Spleen (tissue), 11 donors: ENCODE measurements around the gene HOXA6. TPM values are rescaled to one million over a fixed set of nuclear protein-coding genes. Genes with fewer than 3 reads are reported as not detected.
A peak's percentile ranks its signal among the peaks of the same experiment; 100 is the strongest.

Experiments
- DNase-seq: peaks from one replicate; pipeline ENCODE4 v3.0.0-alpha.2; 2020
- H3K27ac ChIP-seq, 8 donors: fragments of 200-600 bp; sonication (generic) in 7 of 8; 1 replicate in 4 of 8; 2 replicates in 4 of 8; pipeline versions ENCODE4 v1.5.0 to v1.8.0; 2016 to 2021; ENCODE audit warnings: inconsistent platforms in 4 of 8, mild to moderate bottlenecking in 4 of 8, moderate library complexity in 1 of 8
- H3K27me3 ChIP-seq, 7 donors: fragments of 200-600 bp; sonication (generic) in 6 of 7; replicated peaks in 1 of 7; 1 replicate in 4 of 7; 2 replicates in 3 of 7; pipeline versions ENCODE4 v1.5.0 to v1.8.0; 2016 to 2021; ENCODE audit warnings: inconsistent platforms in 3 of 7, mild to moderate bottlenecking in 1 of 7
- H3K36me3 ChIP-seq, 6 donors: fragments of 200-600 bp; sonication (generic) in 5 of 6; 1 replicate in 4 of 6; 2 replicates in 2 of 6; pipeline versions ENCODE4 v1.5.0 to v1.8.0; 2016 to 2021; ENCODE audit warnings: inconsistent platforms in 2 of 6
- H3K4me1 ChIP-seq, 6 donors: fragments of 200-600 bp; sonication (generic) in 5 of 6; 1 replicate in 3 of 6; 2 replicates in 3 of 6; pipeline versions ENCODE4 v1.5.0 to v1.8.0; 2016 to 2021; ENCODE audit warnings: inconsistent platforms in 3 of 6
- H3K4me3 ChIP-seq, 8 donors: fragments of 200-600 bp; sonication (generic) in 7 of 8; 1 replicate in 4 of 8; 2 replicates in 4 of 8; pipeline versions ENCODE4 v1.5.0 to v1.8.0; 2016 to 2021; ENCODE audit warnings: inconsistent platforms in 4 of 8, mild to moderate bottlenecking in 4 of 8, moderate library complexity in 2 of 8
- H3K9me3 ChIP-seq, 8 donors: fragments of 200-600 bp; sonication (generic) in 7 of 8; 1 replicate in 4 of 8; 2 replicates in 4 of 8; pipeline versions ENCODE4 v1.5.0 to v1.8.0; 2016 to 2021; ENCODE audit warnings: inconsistent platforms in 4 of 8
- POLR2A ChIP-seq, 3 donors: fragments of 450-650 bp; IDR thresholded peaks; one replicate each; pipeline ENCODE4 v1.5.1; 2017; ENCODE audit warnings: antibody characterized with exemption in 3 of 3, mild to moderate bottlenecking in 1 of 3
- POLR2AphosphoS5 ChIP-seq, 3 donors: sonication (generic); formaldehyde crosslinking; IDR thresholded peaks; one replicate each; pipeline ENCODE4 v1.5.1; 2017; ENCODE audit warnings: antibody characterized with exemption in 3 of 3
- WGBS, 5 donors: extraction: QIAGEN DNeasy Blood & Tissue Kit in 3 of 5; methylation state at CpG; one replicate each; pipeline versions ENCODE4 v1.1.5 to v1.1.7; 2013 to 2018; 5-methylcytosine and 5-hydroxymethylcytosine counted together
- intact Hi-C: fragments of 100-400 bp; cut with DNase I; formaldehyde crosslinking; loops from one replicate; pipeline ENCODE4 v1.15.0; 2023; ENCODE audit warnings: low total_unique reads
- polyA plus RNA-seq, 3 donors: library from polyadenylated mRNA; stranded (reverse); fragments of 200-250 nt; gene quantifications; one replicate each; pipeline ENCODE4 v1.2.1, GENCODE V29; 2013
- total RNA-seq, 7 donors: library from RNA; depleted of rRNA in 3 of 7; stranded (reverse); fragments of >200 nt in 3 of 7; fragmentation: NEBNext Ultra II Directional in 4 of 7; extraction: Animal tissue kit (Norgen Biotek cat#: 25700) in 4 of 7; gene quantifications; one replicate each; pipeline versions ENCODE4 v1.1.0 to v1.2.1, GENCODE V29; 2016 to 2021
- TF ChIP-seq, protein P1 (sequence below), 11 experiments: fragments of 200-600 bp in 7 of 11; fragments of 450-650 bp in 4 of 11; sonication (generic) in 4 of 11; IDR thresholded peaks in 8 of 11; conservative IDR thresholded peaks in 3 of 11; 1 replicate in 7 of 11; 2 replicates in 4 of 11; pipeline versions ENCODE4 v1.4.0 to v1.8.0; 2016 to 2021; ENCODE audit warnings: antibody characterized with exemption in 11 of 11, inconsistent platforms in 4 of 11, mild to moderate bottlenecking in 1 of 11
- donor health status: healthy with polysubstance abuse.
- donor health status: DM: no; HTN: no; CAD: no; lungs with moderate emphysema.
- donor health status: DM: no; HTN: no; CAD: no.
- donor health status: Bipolar disorder and iron deficiency.
- donor health status: healthy.
- donor health status: DM: no; HTN: no; CAD: no.
- donor health status: DM: yes; HTN: yes; CAD: no.

Gene HOXA6
- total and polyA plus RNA-seq, 10 donors, result 0.26 to 2.0 (median 1.2) TPM; not detected in 2

DNA sequence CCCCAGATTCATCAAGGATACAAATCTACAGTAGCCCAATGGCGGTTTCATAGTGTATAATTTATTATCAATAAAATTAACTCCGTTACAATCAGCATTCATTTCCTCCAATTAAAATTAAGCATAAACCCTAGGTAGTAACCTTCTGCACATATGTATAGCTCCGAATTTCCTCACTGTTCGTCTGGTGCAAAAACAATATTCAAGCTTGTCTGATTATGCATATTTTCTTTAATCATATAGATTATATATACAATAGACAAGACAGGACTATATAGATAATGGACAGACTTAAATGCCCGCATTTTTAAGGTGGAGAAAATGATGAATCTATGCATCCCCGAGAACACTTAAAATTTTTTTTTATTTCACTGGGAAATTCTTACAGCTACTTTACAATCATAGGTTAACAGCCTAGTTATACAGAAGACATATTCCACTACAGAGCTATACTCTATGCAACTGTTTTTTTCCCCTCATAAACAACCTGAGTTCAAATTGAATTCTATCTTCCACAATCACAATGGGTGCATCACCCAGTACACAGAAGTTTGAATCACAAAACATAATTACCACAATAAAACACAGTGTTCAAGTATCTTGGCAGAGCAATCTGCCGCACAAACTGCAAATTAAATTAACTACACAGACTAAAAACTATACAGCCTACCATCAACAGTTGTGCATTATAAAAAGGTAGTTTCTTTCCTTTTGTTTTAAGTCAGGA is 15.2 kb upstream of the HOXA6 start:
- H3K27me3 ChIP-seq, result peaks cover 18 to 100% (median 93%) of the 10 kb centered on the region in 7 donors
- peaks cover 20 to 94% (median 62%) of the 10 kb centered on the region in 6 donors for H3K4me1 ChIP-seq
- H3K4me3 ChIP-seq, result no peak overlapping the region
- H3K27ac ChIP-seq, result no peak overlapping the region
- H3K9me3 ChIP-seq, result peaks cover 0 to 15% (median 0%) of the 10 kb centered on the region in 8 donors
- no peaks in the 10 kb centered on the region for H3K36me3 ChIP-seq
- no peak for DNase-seq
- intact Hi-C loops, result loop anchor here (5.0 to 10.0 kb wide), 3 partner anchors 480 to 1298 kb away; no protein-coding TSS in a partner anchor
- TF ChIP-seq, protein P1, sequence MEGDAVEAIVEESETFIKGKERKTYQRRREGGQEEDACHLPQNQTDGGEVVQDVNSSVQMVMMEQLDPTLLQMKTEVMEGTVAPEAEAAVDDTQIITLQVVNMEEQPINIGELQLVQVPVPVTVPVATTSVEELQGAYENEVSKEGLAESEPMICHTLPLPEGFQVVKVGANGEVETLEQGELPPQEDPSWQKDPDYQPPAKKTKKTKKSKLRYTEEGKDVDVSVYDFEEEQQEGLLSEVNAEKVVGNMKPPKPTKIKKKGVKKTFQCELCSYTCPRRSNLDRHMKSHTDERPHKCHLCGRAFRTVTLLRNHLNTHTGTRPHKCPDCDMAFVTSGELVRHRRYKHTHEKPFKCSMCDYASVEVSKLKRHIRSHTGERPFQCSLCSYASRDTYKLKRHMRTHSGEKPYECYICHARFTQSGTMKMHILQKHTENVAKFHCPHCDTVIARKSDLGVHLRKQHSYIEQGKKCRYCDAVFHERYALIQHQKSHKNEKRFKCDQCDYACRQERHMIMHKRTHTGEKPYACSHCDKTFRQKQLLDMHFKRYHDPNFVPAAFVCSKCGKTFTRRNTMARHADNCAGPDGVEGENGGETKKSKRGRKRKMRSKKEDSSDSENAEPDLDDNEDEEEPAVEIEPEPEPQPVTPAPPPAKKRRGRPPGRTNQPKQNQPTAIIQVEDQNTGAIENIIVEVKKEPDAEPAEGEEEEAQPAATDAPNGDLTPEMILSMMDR (IDR thresholded peaks at IDR 0.05 in 8 of 11, conservative IDR thresholded peaks at IDR 0.05 in 3 of 11), result no peak
- TF ChIP-seq POLR2A (IDR thresholded peaks at IDR 0.05), result no peak
- TF ChIP-seq POLR2AphosphoS5 (IDR thresholded peaks at IDR 0.05), result no peak
- 48 to 66% (median 60%) methylated on average over 7 of the region's 7 CpGs for WGBS, 5 donors

DNA sequence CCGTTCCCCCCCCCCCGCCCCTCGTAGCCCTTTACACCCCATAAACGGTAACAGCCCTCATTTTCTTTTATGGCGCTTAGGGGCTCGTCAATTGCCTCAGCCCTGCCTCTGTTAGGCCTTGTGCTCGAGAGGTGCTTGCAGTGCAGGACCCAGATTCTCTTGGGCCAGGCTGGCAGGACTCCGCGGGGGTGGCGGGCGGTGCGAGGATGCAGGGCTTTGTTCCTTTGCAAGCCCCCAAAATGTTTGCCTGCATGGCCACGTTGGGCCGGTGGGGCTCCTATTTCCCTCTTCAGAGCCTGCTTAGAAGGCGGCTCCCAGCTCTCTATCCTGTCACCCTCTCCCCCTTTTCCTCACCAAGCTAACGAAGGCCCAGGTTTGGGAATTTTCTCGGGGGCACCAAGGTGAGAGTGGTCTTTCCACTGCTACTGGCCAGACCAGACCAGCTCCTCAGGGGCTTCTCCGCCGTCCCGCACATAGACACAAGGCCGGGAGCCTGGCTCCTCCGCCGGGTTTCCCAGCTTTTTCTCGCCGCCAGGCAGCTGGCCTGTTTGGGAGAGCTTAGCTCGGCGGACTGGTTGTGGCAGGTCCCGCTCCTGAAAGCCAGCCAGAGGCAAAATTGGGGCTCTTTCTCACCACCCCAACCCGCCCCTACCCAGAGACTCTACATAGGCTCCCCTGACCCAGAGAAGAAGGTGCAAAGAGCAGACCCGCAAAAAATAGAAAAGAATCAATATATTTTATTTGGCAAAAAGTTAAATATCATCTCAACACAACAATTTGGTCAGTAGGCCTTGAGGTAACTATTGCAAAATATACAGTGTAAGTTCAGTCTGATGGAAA is 14.4 kb upstream of the HOXA6 start:
- intact Hi-C loops, result loop anchor here (5.0 to 10.0 kb wide), 3 partner anchors 480 to 1297 kb away; no protein-coding TSS in a partner anchor
- TF ChIP-seq, protein P1 (IDR thresholded peaks at IDR 0.05 in 8 of 11, conservative IDR thresholded peaks at IDR 0.05 in 3 of 11), result no peak
- TF ChIP-seq POLR2A (IDR thresholded peaks at IDR 0.05) (no peak), POLR2AphosphoS5 (IDR thresholded peaks at IDR 0.05) (no peak)
- 33 to 40% (median 39%) methylated on average over 19 to 30 of the region's 30 CpGs for WGBS, 5 donors
- Histone ChIP-seq H3K27me3 (peaks cover 18 to 100% (median 93%) of the 10 kb centered on the region in 7 donors), H3K4me1 (peaks cover 20 to 96% (median 63%) of the 10 kb centered on the region in 6 donors), H3K4me3 (peak overlapping the region in 3 of 8 donors; percentile 54 to 87 (median 65)), H3K27ac (no peak overlapping the region), H3K9me3 (peaks cover 0 to 15% (median 0%) of the 10 kb centered on the region in 8 donors), H3K36me3 (no peaks in the 10 kb centered on the region)
- DNase-seq, result peak; percentile 78

DNA sequence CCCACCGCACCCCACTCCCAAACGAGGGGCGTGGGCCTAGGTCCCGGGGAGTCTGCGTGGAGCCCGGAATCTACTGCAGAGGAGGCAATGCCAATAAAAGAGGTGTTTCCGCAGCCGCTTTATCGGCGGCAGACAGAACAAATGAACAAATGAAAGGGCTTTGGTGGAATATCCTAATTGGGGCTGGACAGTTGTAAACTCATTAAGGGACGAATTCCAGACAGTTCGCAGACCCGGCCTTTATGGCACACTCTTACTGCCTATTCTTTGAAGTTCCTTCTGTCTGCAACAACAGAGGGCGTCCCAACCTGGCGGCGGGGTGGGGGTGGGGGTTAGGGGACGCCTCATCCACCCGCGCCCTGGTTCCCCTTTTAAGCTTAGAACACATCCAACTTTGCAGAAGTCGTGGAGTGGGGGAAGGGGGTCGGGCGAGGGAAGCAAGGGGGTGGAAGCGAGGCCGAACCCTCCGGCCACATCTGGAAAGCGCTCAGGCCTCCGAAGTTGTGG is 13.7 kb upstream of the HOXA6 start:
- TF ChIP-seq, protein P1 (IDR thresholded peaks at IDR 0.05 in 8 of 11, conservative IDR thresholded peaks at IDR 0.05 in 3 of 11), result peak in 6 of 11 experiments; percentile 1 to 73 (median 22)
- TF ChIP-seq POLR2A (IDR thresholded peaks at IDR 0.05), result no peak
- Histone ChIP-seq H3K27ac (peak overlapping the region in 4 of 8 donors; percentile 49 to 65 (median 52)), H3K27me3 (peaks cover 14 to 100% (median 93%) of the 10 kb centered on the region in 7 donors), H3K9me3 (peaks cover 0 to 14% (median 0%) of the 10 kb centered on the region in 8 donors), H3K36me3 (no peaks in the 10 kb centered on the region), H3K4me1 (peaks cover 13 to 96% (median 63%) of the 10 kb centered on the region in 6 donors), H3K4me3 (peak overlapping the region; percentile 54 to 87 (median 61))
- WGBS, 5 donors, result 0 to 3% (median 2%) methylated on average over 13 to 27 of the region's 27 CpGs
- peak; percentile 86 for DNase-seq
- intact Hi-C loops, result loop anchor here (5.0 to 10.0 kb wide), 3 partner anchors 479 to 1296 kb away; no protein-coding TSS in a partner anchor
